A549 treated with ZK216348 at 1 μM for 4 hours (cell line): Measurements from ENCODE around the gene CBLN3. TPM values are rescaled to one million over a fixed set of nuclear protein-coding genes. Genes with fewer than 3 reads are reported as not detected.

Experiments
- total RNA-seq: library from RNA; stranded (reverse); fragments of 200-300 nt; extraction: Qiagen RNA extraction; gene quantifications from 5 replicates; pipeline ENCODE4 v1.2.3, GENCODE V29; 2022; ENCODE audit warnings: low read depth

Gene CBLN3
- 0.59 to 2.1 TPM (median 1.1 TPM) in 5 replicates for total RNA-seq

GRCh38 chr14:24429395-24430142, at the start of gene CBLN3, which contains the start of gene KHNYN:
CBLN3 (minus strand) TSS chr14:24429668; CDS start chr14:24429054, 614 bp downstream.
KHNYN (plus strand) TSS chr14:24429954; CDS start chr14:24430731, 777 bp downstream.

GRCh38 chr14:24442240-24443052, 13.0 kb upstream of the CBLN3 start, which contains the start of gene SDR39U1:
SDR39U1 (minus strand) TSS chr14:24442776; CDS start chr14:24442769, 7 bp downstream.

GRCh38 chr14:24398653-24399446, 30.6 kb downstream of the CBLN3 start, which contains the start of gene NYNRIN:
NYNRIN (plus strand) TSS chr14:24399003; CDS start chr14:24399247, 244 bp downstream.

Other genes starting within 250 kb of the CBLN3 start
- 51.4 to 91.8 TPM (median 77.1 TPM) in 5 replicates for gene IPO4, start 240.9 kb downstream of the CBLN3 start, total RNA-seq
- 48.0 to 74.0 TPM (median 66.9 TPM) in 5 replicates for gene TM9SF1, start 234.2 kb downstream of the CBLN3 start, total RNA-seq
- not detected in 5 replicates for gene TSSK4, start 224.0 kb downstream of the CBLN3 start, total RNA-seq
- 76.7 to 107 TPM (median 84.4 TPM) in 5 replicates for gene CHMP4A, start 216.2 kb downstream of the CBLN3 start, total RNA-seq
- 22.6 to 33.8 TPM (median 29.9 TPM) in 5 replicates for gene MDP1, start 213.6 kb downstream of the CBLN3 start, total RNA-seq
- 456 to 538 TPM (median 471 TPM) in 5 replicates for gene NEDD8, start 197.3 kb downstream of the CBLN3 start, total RNA-seq
- 53.6 to 67.0 TPM (median 57.2 TPM) in 5 replicates for gene GMPR2, start 196.7 kb downstream of the CBLN3 start, total RNA-seq
- gene TINF2, start 187.0 kb downstream of the CBLN3 start, total RNA-seq = 31.9 to 41.7 TPM (median 36.3 TPM) in 5 replicates
- gene TGM1, start 166.5 kb downstream of the CBLN3 start, total RNA-seq = 0.72 to 1.3 TPM (median 0.74 TPM) in 5 replicates
- gene RABGGTA, start 158.1 kb downstream of the CBLN3 start, total RNA-seq = 13.7 to 19.6 TPM (median 18.4 TPM) in 5 replicates
- 9.5 to 15.2 TPM (median 13.7 TPM) in 5 replicates for gene DHRS1, start 129.9 kb downstream of the CBLN3 start, total RNA-seq
- 11.6 to 19.3 TPM (median 18.7 TPM) in 5 replicates for gene NOP9, start 129.8 kb downstream of the CBLN3 start, total RNA-seq
- 0.12 to 0.21 TPM (median 0.18 TPM) in 4 of 5 replicates, not detected in the other for gene CIDEB, start 121.7 kb downstream of the CBLN3 start, total RNA-seq
- gene LTB4R2, start 119.5 kb downstream of the CBLN3 start, total RNA-seq = 2.0 to 6.3 TPM (median 5.6 TPM) in 5 replicates
- 3.2 to 6.8 TPM (median 5.9 TPM) in 5 replicates for gene LTB4R, start 118.2 kb downstream of the CBLN3 start, total RNA-seq
- 0.21 TPM in 1 of 5 replicates, not detected in the others for gene ADCY4, start 94.6 kb downstream of the CBLN3 start, total RNA-seq
- not detected in 5 replicates for gene RIPK3, start 89.7 kb downstream of the CBLN3 start, total RNA-seq
- gene NFATC4, start 61.5 kb downstream of the CBLN3 start, total RNA-seq = 0.15 to 0.36 TPM (median 0.25 TPM) in 4 of 5 replicates, not detected in the other
- gene NYNRIN, start 30.7 kb downstream of the CBLN3 start, total RNA-seq = 0.25 to 0.57 TPM (median 0.27 TPM) in 5 replicates
- 19.8 to 31.7 TPM (median 27.3 TPM) in 5 replicates for gene KHNYN, start 286 bp upstream of the CBLN3 start, total RNA-seq
- 33.1 to 53.2 TPM (median 49.6 TPM) in 5 replicates for gene SDR39U1, start 13.1 kb upstream of the CBLN3 start, total RNA-seq
- not detected in 5 replicates for gene CMA1, start 78.6 kb upstream of the CBLN3 start, total RNA-seq
- not detected in 5 replicates for gene CTSG, start 146.6 kb upstream of the CBLN3 start, total RNA-seq
- not detected in 5 replicates for gene GZMH, start 180.0 kb upstream of the CBLN3 start, total RNA-seq
- not detected in 5 replicates for gene GZMB, start 204.5 kb upstream of the CBLN3 start, total RNA-seq